IMR-90 (cell line): ENCODE data around the gene CCNYL1. TPM values are rescaled to one million over a fixed set of nuclear protein-coding genes. Genes with fewer than 3 reads are reported as not detected.

Source experiments
- ATAC-seq: fragments of 200-7000 bp; cut with Tn5 transposase; 2 replicates; pipeline ENCODE4 v1.9.1; 2020; ENCODE audit warnings: low read depth, mild to moderate bottlenecking, moderate library complexity
- BruUV-seq: library from RNA; stranded (reverse); fragments of 400-500 nt; replicated peaks from 2 replicates; lab custom pipeline; 2021; lab: Mats Ljungman, UMichigan
- CTCF ChIA-PET: fragments of 300-600 bp; formaldehyde crosslinking; extraction: SDS; loops from one replicate; lab custom pipeline; 2021; ENCODE audit warnings: antibody characterized with exemption; lab: Yijun Ruan, JAX
- POLR2A ChIA-PET: fragments of 300-600 bp; sonication (Branson Sonifier 250); formaldehyde crosslinking; loops from one replicate; lab custom pipeline; 2022; ENCODE audit warnings: antibody characterized with exemption; ENCODE audit not compliant: unreplicated experiment; lab: Charles Lee
- DNase-seq: peaks from one replicate; pipeline ENCODE4 v3.0.0; 2013
- H2AFZ ChIP-seq: replicated peaks from 2 replicates; pipeline ENCODE3; 2013; ENCODE audit warnings: low read length, mild to moderate bottlenecking; ENCODE audit not compliant: poor library complexity
- H2AK5ac ChIP-seq: 2 replicates; pipeline ENCODE4 v1.6.1; 2013; ENCODE audit warnings: low read depth, low read length, inconsistent platforms
- H2AK9ac ChIP-seq: replicated peaks from 2 replicates; pipeline ENCODE3; 2013; ENCODE audit warnings: mild to moderate bottlenecking, low read depth, low read length, moderate library complexity; ENCODE audit not compliant: poor library complexity
- H2BK120ac ChIP-seq: 2 replicates; pipeline ENCODE4 v1.6.1; 2013; ENCODE audit warnings: low read depth, low read length, inconsistent platforms
- H2BK15ac ChIP-seq: 3 replicates; pipeline ENCODE4 v1.6.1; 2013; ENCODE audit warnings: low read depth, low read length, inconsistent platforms
- H2BK20ac ChIP-seq: 2 replicates; pipeline ENCODE4 v1.6.1; 2013; ENCODE audit warnings: low read depth, mild to moderate bottlenecking, inconsistent platforms, low read length, moderate library complexity
- H2BK5ac ChIP-seq: 2 replicates; pipeline ENCODE4 v1.6.1; 2013; ENCODE audit warnings: mild to moderate bottlenecking, low read depth, low read length, inconsistent platforms; ENCODE audit not compliant: poor library complexity, severe bottlenecking
- H3K14ac ChIP-seq: replicated peaks from 2 replicates; pipeline ENCODE4 v1.6.1; 2013; ENCODE audit warnings: low read depth, low read length, inconsistent platforms
- H3K18ac ChIP-seq: 2 replicates; pipeline ENCODE4 v1.6.1; 2013; ENCODE audit warnings: low read depth, low read length, control low read depth
- H3K23ac ChIP-seq: 2 replicates; pipeline ENCODE4 v1.6.1; 2013; ENCODE audit warnings: low read depth, low read length, inconsistent platforms
- H3K27ac ChIP-seq: 2 replicates; pipeline ENCODE4 v1.5.1; 2013; ENCODE audit warnings: mild to moderate bottlenecking, control low read depth, low read length; ENCODE audit not compliant: insufficient read depth
- H3K27me3 ChIP-seq: 2 replicates; pipeline ENCODE4 v1.6.1; 2013; ENCODE audit warnings: low read length; ENCODE audit not compliant: control insufficient read depth, insufficient read depth
- H3K36me3 ChIP-seq: 2 replicates; pipeline ENCODE4 v1.6.1; 2013; ENCODE audit warnings: low read length, mixed read lengths; ENCODE audit not compliant: control insufficient read depth, insufficient read depth
- H3K4ac ChIP-seq: 2 replicates; pipeline ENCODE4 v1.6.1; 2013; ENCODE audit warnings: low read depth, low read length, inconsistent platforms
- H3K4me1 ChIP-seq: 2 replicates; pipeline ENCODE4 v1.6.1; 2013; ENCODE audit warnings: low read length, mixed read lengths; ENCODE audit not compliant: control insufficient read depth, insufficient read depth
- H3K4me2 ChIP-seq: 2 replicates; pipeline ENCODE4 v1.6.1; 2013; ENCODE audit warnings: low read depth, mild to moderate bottlenecking, control low read depth, low read length, moderate library complexity
- H3K4me3 ChIP-seq: 2 replicates; pipeline ENCODE4 v1.5.1; 2013; ENCODE audit warnings: low read depth, mild to moderate bottlenecking, control low read depth, low read length, moderate library complexity; ENCODE audit not compliant: insufficient read depth
- H3K56ac ChIP-seq: 2 replicates; pipeline ENCODE4 v1.6.1; 2013; ENCODE audit warnings: low read length, inconsistent platforms; ENCODE audit not compliant: insufficient read depth; ENCODE audit errors: extremely low read depth
- H3K79me1 ChIP-seq, 2 experiments: 2 replicates each; pipeline ENCODE4 v1.6.1; 2013; ENCODE audit warnings: low read length in 2 of 2, inconsistent platforms in 1 of 2, low read depth in 1 of 2
- H3K9ac ChIP-seq: 2 replicates; pipeline ENCODE4 v1.6.1; 2013; ENCODE audit warnings: low read depth, low read length, control low read depth
- H3K9me1 ChIP-seq: 2 replicates; pipeline ENCODE4 v1.6.1; 2013; ENCODE audit warnings: low read length, inconsistent platforms; ENCODE audit not compliant: insufficient read depth
- H3K9me3 ChIP-seq: 2 replicates; pipeline ENCODE4 v1.6.1; 2013; ENCODE audit warnings: low read length; ENCODE audit not compliant: control insufficient read depth, insufficient read depth
- H4K20me1 ChIP-seq: 2 replicates; pipeline ENCODE4 v1.6.1; 2013; ENCODE audit warnings: low read length, inconsistent platforms; ENCODE audit not compliant: insufficient read depth
- H4K5ac ChIP-seq: 2 replicates; pipeline ENCODE4 v1.6.1; 2013; ENCODE audit warnings: mild to moderate bottlenecking, low read depth, low read length, control low read depth
- H4K8ac ChIP-seq, 2 experiments: 2 replicates each; pipeline ENCODE4 v1.6.1; 2013; ENCODE audit warnings: low read depth in 2 of 2, low read length in 2 of 2, control low read depth in 1 of 2, inconsistent platforms in 1 of 2
- H4K91ac ChIP-seq: 2 replicates; pipeline ENCODE4 v1.6.1; 2013; ENCODE audit warnings: low read depth, low read length, inconsistent platforms; ENCODE audit not compliant: insufficient read depth
- CTCF ChIP-seq: conservative IDR thresholded peaks from 2 replicates; pipeline ENCODE4 v1.5.1; 2012; ENCODE audit warnings: mild to moderate bottlenecking, low read depth, low read length, improper control_type of control experiment
- NFE2L2 ChIP-seq: fragments of 150-350 bp; IDR thresholded peaks from 2 replicates; pipeline ENCODE4 v1.6.1; 2016; ENCODE audit warnings: low read depth, mild to moderate bottlenecking, low read length
- dilution Hi-C: fragments of 300-500 bp; cut with HindIII; formaldehyde crosslinking; loops from one replicate; pipeline ENCODE4 v1.14.3; 2018; ENCODE audit warnings: low sequenced_read_pairs; ENCODE audit not compliant: unreplicated experiment
- in situ Hi-C: fragments of 300-500 bp; cut with MboI; formaldehyde crosslinking; loops from 3 replicates; pipeline ENCODE4 v1.14.3; 2019; ENCODE audit warnings: low sequenced_read_pairs, inconsistent platforms, mixed read lengths
- intact Hi-C: fragments of 100-400 bp; cut with micrococcal nuclease; formaldehyde crosslinking; loops from 2 replicates; pipeline ENCODE4 v1.10.0; 2022
- polyA plus RNA-seq, 3 experiments: library from polyadenylated mRNA; depleted of rRNA; stranded (reverse); fragments of >200 nt; gene quantifications; 2 replicates each; pipeline ENCODE4 v1.2.3, GENCODE V29; 2012; ENCODE audit warnings: low replicate concordance in 1 of 3
- total RNA-seq: library from RNA; depleted of rRNA; stranded (reverse); fragments of >200 nt; gene quantifications from 2 replicates; pipeline ENCODE4 v1.2.3, GENCODE V29; 2012

The CCNYL1 gene
- total and polyA plus RNA-seq, 2 of the 4 experiments (the other 2 are of a cell fraction) = 5.4 to 7.3 TPM

- H3K36me3 ChIP-seq = no peaks in the 10 kb centered on the region; the same call in none of the 2 replicates
- DNase-seq (no peak), ATAC-seq (no peak)
- peaks cover 8% of the 10 kb centered on the region for H3K9me1 ChIP-seq
- no peak overlapping the region for H3K4me3 ChIP-seq
- H2BK15ac ChIP-seq = 0 out of 3 replicates have a peak overlapping the region, but pooled peaks have one; percentile 44
- H3K4me1 ChIP-seq = peaks cover 12% of the 10 kb centered on the region
- H3K4me2 ChIP-seq = no peak overlapping the region
- H2AFZ ChIP-seq = no peak overlapping the region
- no peak overlapping the region for H3K27ac ChIP-seq
- intact Hi-C loops = loop anchor here (10.0 kb wide), 1 partner anchor 944 kb away; no protein-coding TSS in a partner anchor
- no peak overlapping the region for H2BK20ac ChIP-seq
- dilution Hi-C loops = no loop called here
- H2BK120ac ChIP-seq = no peak overlapping the region
- H3K14ac ChIP-seq = no peak overlapping the region
- H3K9ac ChIP-seq = no peak overlapping the region
- H2AK5ac ChIP-seq = no peak overlapping the region
- H3K23ac ChIP-seq = no peak overlapping the region
- H4K5ac ChIP-seq = no peak overlapping the region
- H3K4ac ChIP-seq = no peak overlapping the region
- H3K56ac ChIP-seq = no peak overlapping the region
- TF ChIP-seq CTCF (no peak), NFE2L2 (no peak)
- H3K79me1 ChIP-seq = peaks cover 0 to 7% of the 10 kb centered on the region in 2 experiments; a peak in 2 of 4 replicates
- in situ Hi-C loops = loop anchor here (5.0 to 25.0 kb wide), 4 partner anchors 286 to 962 kb away; partner anchors contain the start of genes IDH1 and PIKFYVE
- CTCF ChIA-PET = interaction anchor here (0.5 to 2.8 kb wide), 13 partner anchors 11 to 984 kb away, joined by 3 to 20 read pairs (median 4); partner anchors contain the start of genes CCNYL1 and FASTKD2
- H4K8ac ChIP-seq = no peak overlapping the region
- BruUV-seq = no TSS peak
- H2BK5ac ChIP-seq = no peak overlapping the region
- H3K9me3 ChIP-seq = no peaks in the 10 kb centered on the region
- H4K20me1 ChIP-seq = peaks cover 8% of the 10 kb centered on the region; the same call in 1 of the 2 replicates
- H4K91ac ChIP-seq = no peak overlapping the region
- POLR2A ChIA-PET = no interaction called here
- H3K18ac ChIP-seq = no peak overlapping the region
- H2AK9ac ChIP-seq = no peak overlapping the region
- H3K27me3 ChIP-seq = no peaks in the 10 kb centered on the region
Observed at GRCh38 chr2:207748993-207749392, 37.6 kb downstream of the CCNYL1 start.
